H1 (cell line): ENCODE results near the gene RNF224. TPM values are rescaled to one million over a fixed set of nuclear protein-coding genes. Genes with fewer than 3 reads are reported as not detected.

Experiments used
- CBX8 ChIP-seq: fragments of 300-800, 300-1000 bp; sonication (generic); IDR thresholded peaks from 2 replicates; pipeline ENCODE4 v1.7.1; 2016; ENCODE audit warnings: low read depth, low read length, borderline replicate concordance
- EGR1 ChIP-seq: IDR thresholded peaks from 2 replicates; pipeline ENCODE4 v1.6.1; 2011; ENCODE audit warnings: low read depth, low read length, borderline replicate concordance
- GABPA ChIP-seq: IDR thresholded peaks from 2 replicates; pipeline ENCODE4 v1.6.1; 2011; ENCODE audit warnings: mild to moderate bottlenecking, low read length, moderate library complexity, borderline replicate concordance; ENCODE audit not compliant: insufficient read depth
- POU5F1 ChIP-seq: IDR thresholded peaks from 2 replicates; pipeline ENCODE4 v1.6.1; 2011; ENCODE audit warnings: low read depth, mild to moderate bottlenecking, low read length, moderate library complexity
- RXRA ChIP-seq: IDR thresholded peaks from 2 replicates; pipeline ENCODE4 v1.6.1; 2011; ENCODE audit warnings: low read depth, mild to moderate bottlenecking, low read length, moderate library complexity; ENCODE audit not compliant: insufficient read depth
- SIX5 ChIP-seq: IDR thresholded peaks from 2 replicates; pipeline ENCODE4 v1.6.1; 2011; ENCODE audit warnings: mild to moderate bottlenecking, low read depth, low read length
- SP4 ChIP-seq: IDR thresholded peaks from 2 replicates; pipeline ENCODE4 v1.6.1; 2012; ENCODE audit warnings: low read length, inconsistent platforms
- SUZ12 ChIP-seq: fragments of 200-600 bp; sonication (generic); IDR thresholded peaks from 2 replicates; pipeline ENCODE4 v1.6.1; 2012; ENCODE audit warnings: mild to moderate bottlenecking, inconsistent platforms, low read length, moderate library complexity, mixed read lengths
- TBP ChIP-seq: IDR thresholded peaks from 2 replicates; pipeline ENCODE4 v1.6.1; 2011; ENCODE audit warnings: low read depth, low read length, improper control_type of control experiment
- polyA plus RNA-seq, 7 experiments: library from polyadenylated mRNA; depleted of rRNA in 3 of 7; stranded (reverse) in 5 of 7; unstranded in 2 of 7; fragments of >200 nt in 5 of 7; fragments of 200-250 nt in 2 of 7; gene quantifications; 1 replicate in 5 of 7; 2 replicates in 1 of 7; 4 replicates in 1 of 7; pipeline versions ENCODE4 v1.2.1 to v1.2.3, GENCODE V29; 2011 to 2013; ENCODE audit warnings: missing spikeins in 2 of 7, mixed read lengths in 2 of 7
- total RNA-seq: library from RNA; stranded (reverse); fragmentation: NEBNext Ultra II Directional; extraction: Animal tissue kit (Norgen Biotek cat#: 25700); gene quantifications from 2 replicates; pipeline ENCODE4 v1.2.1, GENCODE V29; 2021
- TF ChIP-seq, protein P1 (sequence below): IDR thresholded peaks from 2 replicates; pipeline ENCODE4 v1.6.1; 2012; ENCODE audit warnings: low read length, inconsistent platforms
- TF ChIP-seq, protein P2 (sequence below), 3 experiments: IDR thresholded peaks; 1 replicate in 2 of 3; 2 replicates in 1 of 3; pipeline versions ENCODE4 v1.5.1 to v1.6.1; 2011; ENCODE audit warnings: low read length in 3 of 3, mild to moderate bottlenecking in 3 of 3, inconsistent platforms in 2 of 3, low read depth in 1 of 3, moderate library complexity in 1 of 3; ENCODE audit not compliant: insufficient read depth in 1 of 3; ENCODE audit errors: control extremely low read depth in 1 of 3

RNF224 gene
- total and polyA plus RNA-seq, 2 of the 8 experiments (the other 6 are each of a cell fraction or from before 2014, with no cell fraction given) = 0.24 TPM; not detected in 1

DNA sequence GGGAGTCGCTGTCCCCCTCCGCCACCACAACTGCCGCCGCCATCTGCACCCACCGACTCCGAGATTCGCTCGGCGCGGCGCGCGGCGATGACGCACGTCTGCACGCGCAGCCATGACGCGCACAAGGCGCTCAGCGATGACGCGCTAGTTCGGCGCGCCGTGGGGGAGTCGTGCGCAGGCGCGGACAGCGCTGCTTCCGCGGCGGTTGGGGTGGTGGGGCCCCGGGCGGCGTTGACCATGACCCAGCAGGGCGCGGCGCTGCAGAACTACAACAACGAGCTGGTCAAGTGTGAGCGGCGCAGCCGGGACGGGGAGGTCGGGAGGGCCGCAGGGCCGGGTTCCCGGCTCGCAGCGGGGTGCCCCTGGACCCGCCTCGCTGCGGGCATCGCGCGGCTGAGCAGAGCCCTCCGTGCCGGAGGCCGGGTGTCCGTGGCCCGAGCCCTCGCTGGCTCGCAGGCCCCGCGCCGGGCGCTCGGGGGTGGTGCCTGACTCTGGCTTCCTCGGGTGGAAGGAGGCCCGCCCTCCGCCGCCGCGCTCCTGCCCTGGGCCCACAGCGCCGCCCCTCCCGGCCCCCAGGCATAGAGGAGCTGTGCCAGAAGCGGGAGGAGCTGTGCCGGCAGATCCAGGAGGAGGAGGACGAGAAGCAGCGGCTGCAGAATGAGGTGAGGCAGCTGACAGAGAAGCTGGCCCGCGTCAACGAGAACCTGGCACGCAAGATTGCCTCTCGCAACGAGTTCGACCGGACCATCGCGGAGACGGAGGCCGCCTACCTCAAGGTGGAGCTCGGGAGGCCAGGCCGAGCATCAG lies 38.6 kb upstream of the RNF224 start, which contains the start of the genes ANAPC2 and SSNA1 (continued):
- TF ChIP-seq SIX5 = peak; percentile 38; the same call in 1 of the 2 replicates
- TF ChIP-seq, protein P1, sequence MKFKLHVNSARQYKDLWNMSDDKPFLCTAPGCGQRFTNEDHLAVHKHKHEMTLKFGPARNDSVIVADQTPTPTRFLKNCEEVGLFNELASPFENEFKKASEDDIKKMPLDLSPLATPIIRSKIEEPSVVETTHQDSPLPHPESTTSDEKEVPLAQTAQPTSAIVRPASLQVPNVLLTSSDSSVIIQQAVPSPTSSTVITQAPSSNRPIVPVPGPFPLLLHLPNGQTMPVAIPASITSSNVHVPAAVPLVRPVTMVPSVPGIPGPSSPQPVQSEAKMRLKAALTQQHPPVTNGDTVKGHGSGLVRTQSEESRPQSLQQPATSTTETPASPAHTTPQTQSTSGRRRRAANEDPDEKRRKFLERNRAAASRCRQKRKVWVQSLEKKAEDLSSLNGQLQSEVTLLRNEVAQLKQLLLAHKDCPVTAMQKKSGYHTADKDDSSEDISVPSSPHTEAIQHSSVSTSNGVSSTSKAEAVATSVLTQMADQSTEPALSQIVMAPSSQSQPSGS = no peak
- no peak for TF ChIP-seq RXRA
- no peak for TF ChIP-seq EGR1
- TF ChIP-seq, protein P2, sequence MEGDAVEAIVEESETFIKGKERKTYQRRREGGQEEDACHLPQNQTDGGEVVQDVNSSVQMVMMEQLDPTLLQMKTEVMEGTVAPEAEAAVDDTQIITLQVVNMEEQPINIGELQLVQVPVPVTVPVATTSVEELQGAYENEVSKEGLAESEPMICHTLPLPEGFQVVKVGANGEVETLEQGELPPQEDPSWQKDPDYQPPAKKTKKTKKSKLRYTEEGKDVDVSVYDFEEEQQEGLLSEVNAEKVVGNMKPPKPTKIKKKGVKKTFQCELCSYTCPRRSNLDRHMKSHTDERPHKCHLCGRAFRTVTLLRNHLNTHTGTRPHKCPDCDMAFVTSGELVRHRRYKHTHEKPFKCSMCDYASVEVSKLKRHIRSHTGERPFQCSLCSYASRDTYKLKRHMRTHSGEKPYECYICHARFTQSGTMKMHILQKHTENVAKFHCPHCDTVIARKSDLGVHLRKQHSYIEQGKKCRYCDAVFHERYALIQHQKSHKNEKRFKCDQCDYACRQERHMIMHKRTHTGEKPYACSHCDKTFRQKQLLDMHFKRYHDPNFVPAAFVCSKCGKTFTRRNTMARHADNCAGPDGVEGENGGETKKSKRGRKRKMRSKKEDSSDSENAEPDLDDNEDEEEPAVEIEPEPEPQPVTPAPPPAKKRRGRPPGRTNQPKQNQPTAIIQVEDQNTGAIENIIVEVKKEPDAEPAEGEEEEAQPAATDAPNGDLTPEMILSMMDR (IDR thresholded peaks at IDR 0.05; ENCODE audit: control extremely low read depth in 1 of 3, insufficient read depth in 1 of 3, low read depth in 1 of 3, low read length in 3 of 3) = peak in 2 of 3 experiments; percentile 37 to 57; a peak in 3 of 4 replicates
- no peak for TF ChIP-seq GABPA
- peak; percentile 81; the same call in 1 of the 2 replicates for TF ChIP-seq SP4
- TF ChIP-seq POU5F1 = no peak
- no peak for TF ChIP-seq CBX8
- TF ChIP-seq SUZ12 = no peak; the same call in 1 of the 2 replicates
- peak; percentile 90 for TF ChIP-seq TBP
